B cell (primary cell): Measurements from ENCODE around the gene FTO. TPM values are rescaled to one million over a fixed set of nuclear protein-coding genes. Genes with fewer than 3 reads are reported as not detected.

Source experiments
- ATAC-seq: fragments of 200-7000 bp; cut with Tn5 transposase; one replicate; pipeline ENCODE4 v1.10.0; 2021; ENCODE audit warnings: low read depth, mild to moderate bottlenecking, moderate number of reproducible peaks, moderate library complexity
- CTCF ChIA-PET: fragments of 350-600 bp; sonication (Branson Sonifier 250); formaldehyde crosslinking; loops from one replicate; lab custom pipeline; 2021; ENCODE audit warnings: antibody characterized with exemption, inconsistent platforms; lab: Charles Lee
- POLR2A ChIA-PET: fragments of 350-600 bp; sonication (Branson Sonifier 250); formaldehyde crosslinking; loops from one replicate; lab custom pipeline; 2021; ENCODE audit warnings: antibody characterized with exemption; lab: Charles Lee
- DNase-seq: peaks from one replicate; pipeline ENCODE4 v3.0.0; 2013
- H2AFZ ChIP-seq: 2 replicates; pipeline ENCODE4 v1.6.1; 2012; ENCODE audit warnings: mild to moderate bottlenecking, low read depth, low read length; ENCODE audit not compliant: insufficient read depth, poor library complexity, severe bottlenecking
- H3K27ac ChIP-seq, 2 donors: 1 replicate in 1 of 2; 2 replicates in 1 of 2; pipeline ENCODE4 v1.5.1; 2012 to 2013; ENCODE audit warnings: low read length in 2 of 2, mild to moderate bottlenecking in 2 of 2, moderate library complexity in 1 of 2
- H3K27me3 ChIP-seq, 4 experiments: fragments of 200-600 bp in 1 of 4; sonication (generic) in 1 of 4; replicated peaks in 1 of 4; 1 replicate in 2 of 4; 2 replicates in 2 of 4; pipeline versions ENCODE4 v1.6.1 to v1.7.0; 2013 to 2016; ENCODE audit warnings: low read length in 3 of 4, mild to moderate bottlenecking in 2 of 4, mixed read lengths in 1 of 4, moderate library complexity in 1 of 4; ENCODE audit not compliant: insufficient read depth in 4 of 4, control insufficient read depth in 3 of 4; ENCODE audit errors: control extremely low read depth in 1 of 4
- H3K36me3 ChIP-seq, 2 experiments: replicated peaks in 1 of 2; 1 replicate in 1 of 2; 2 replicates in 1 of 2; pipeline versions ENCODE4 v1.6.1 to v1.7.1; 2013; ENCODE audit warnings: low read length in 1 of 2; ENCODE audit not compliant: insufficient read depth in 2 of 2, control insufficient read depth in 1 of 2; ENCODE audit errors: control extremely low read depth in 1 of 2, extremely low read depth in 1 of 2
- H3K4me1 ChIP-seq, 2 donors: fragments of 200-600 bp in 1 of 2; sonication (generic) in 1 of 2; 1 replicate in 1 of 2; 2 replicates in 1 of 2; pipeline versions ENCODE4 v1.5.1 to v1.6.1; 2013 to 2017; ENCODE audit warnings: low read length in 2 of 2; ENCODE audit not compliant: control insufficient read depth in 2 of 2, insufficient read depth in 2 of 2
- H3K4me2 ChIP-seq: replicated peaks from 2 replicates; pipeline ENCODE3; 2012; ENCODE audit warnings: mild to moderate bottlenecking, low read depth, low read length; ENCODE audit not compliant: poor library complexity, severe bottlenecking
- H3K4me3 ChIP-seq, 5 experiments: fragments of 200-600 bp in 1 of 5; sonication (generic) in 1 of 5; 1 replicate in 3 of 5; 2 replicates in 2 of 5; pipeline versions ENCODE4 v1.5.1 to v1.7.0; 2011 to 2016; ENCODE audit warnings: low read length in 4 of 5, mild to moderate bottlenecking in 4 of 5, low read depth in 2 of 5, control low read depth in 1 of 5, moderate library complexity in 1 of 5; ENCODE audit not compliant: insufficient read depth in 1 of 5; ENCODE audit errors: control extremely low read depth in 1 of 5, extremely low read depth in 1 of 5
- H3K79me2 ChIP-seq: fragments of 200-600 bp; sonication (generic); one replicate; pipeline ENCODE4 v1.6.0; 2016; ENCODE audit warnings: low read length; ENCODE audit not compliant: control insufficient read depth, insufficient read depth
- H3K9ac ChIP-seq: fragments of 200-600 bp; sonication (generic); 2 replicates; pipeline ENCODE4 v1.6.1; 2017; ENCODE audit warnings: mild to moderate bottlenecking, low read length, moderate library complexity
- H3K9me3 ChIP-seq, 3 donors: one replicate each; pipeline versions ENCODE4 v1.6.1 to v1.7.1; 2013; ENCODE audit warnings: low read length in 2 of 3; ENCODE audit not compliant: control insufficient read depth in 2 of 3, insufficient read depth in 1 of 3; ENCODE audit errors: control extremely low read depth in 1 of 3
- H4K20me1 ChIP-seq: 2 replicates; pipeline ENCODE4 v1.6.0; 2012; ENCODE audit warnings: mild to moderate bottlenecking, low read length; ENCODE audit not compliant: insufficient read depth, control insufficient read depth, poor library complexity, severe bottlenecking
- H3K27ac Mint-ChIP-seq: one replicate; pipeline ENCODE4 v1.8.0; 2021; ENCODE audit warnings: mixed read lengths
- H3K27me3 Mint-ChIP-seq: one replicate; pipeline ENCODE4 v1.8.0; 2021; ENCODE audit warnings: mixed read lengths
- H3K4me1 Mint-ChIP-seq: one replicate; pipeline ENCODE4 v1.8.0; 2021; ENCODE audit warnings: mixed read lengths
- H3K4me3 Mint-ChIP-seq: one replicate; pipeline ENCODE4 v1.8.0; 2021; ENCODE audit warnings: mixed read lengths
- H3K9me3 Mint-ChIP-seq: one replicate; pipeline ENCODE4 v1.8.0; 2022; ENCODE audit warnings: mixed read lengths; ENCODE audit not compliant: insufficient read depth
- EZH2 ChIP-seq: IDR thresholded peaks from 2 replicates; pipeline ENCODE4 v1.6.1; 2012; ENCODE audit warnings: borderline replicate concordance, low read depth, mild to moderate bottlenecking, moderate library complexity, low read length; ENCODE audit not compliant: insufficient read depth, poor library complexity, severe bottlenecking
- WGBS: methylation state at CpG from one replicate; pipeline ENCODE4 v1.1.5; 2013; ENCODE audit warnings: missing lambda C conversion rate; ENCODE audit not compliant: insufficient coverage; 5-methylcytosine and 5-hydroxymethylcytosine counted together
- intact Hi-C: fragments of 100-400 bp; cut with micrococcal nuclease; formaldehyde crosslinking; loops from one replicate; pipeline ENCODE4 v1.10.0; 2022
- polyA plus RNA-seq: library from polyadenylated mRNA; depleted of rRNA; stranded (reverse); fragments of >200 nt; gene quantifications from 2 replicates; pipeline ENCODE4 v1.2.3, GENCODE V29; 2012
- total RNA-seq, 2 donors: library from RNA; stranded (reverse); fragments of 120-200 nt in 1 of 2; gene quantifications; 1 replicate in 1 of 2; 2 replicates in 1 of 2; pipeline versions ENCODE4 v1.2.3 to v1.2.4, GENCODE V29; 2013 to 2022
- TF ChIP-seq, protein P1 (sequence below): fragments of 200-600 bp; IDR thresholded peaks from one replicate; pipeline ENCODE4 v1.8.0; 2022; ENCODE audit warnings: antibody characterized with exemption, mild to moderate bottlenecking

The FTO gene
- total and polyA plus RNA-seq, 2 donors (not counting 1 experiment from before 2014, with no cell fraction given): 26.5 to 68.5 TPM

GRCh38 chr16:53962041-53962440 lies 258.1 kb downstream of the FTO start:
- Histone ChIP-seq H3K9ac (no peak overlapping the region), H3K27me3 (no peaks in the 10 kb centered on the region), H2AFZ (no peak overlapping the region), H3K4me1 (no peaks in the 10 kb centered on the region), H3K36me3 (no peaks in the 10 kb centered on the region), H3K27ac (no peak overlapping the region), H3K9me3 (no peaks in the 10 kb centered on the region), H3K79me2 (no peaks in the 10 kb centered on the region), H3K4me2 (no peak overlapping the region), H3K4me3 (no peak overlapping the region), H4K20me1 (no peaks in the 10 kb centered on the region)
- Mint-ChIP-seq H3K4me3 (no peak overlapping the region), H3K27me3 (no peaks in the 10 kb centered on the region), H3K4me1 (no peaks in the 10 kb centered on the region), H3K9me3 (no peaks in the 10 kb centered on the region), H3K27ac (no peak overlapping the region)
- POLR2A ChIA-PET: no interaction called here
- CTCF ChIA-PET: no interaction called here
- no CpG with 5 or more reads among the region's 2 CpGs for WGBS
- intact Hi-C loops: no loop called here
- ATAC-seq (no peak), DNase-seq (no peak)
- TF ChIP-seq, protein P1, sequence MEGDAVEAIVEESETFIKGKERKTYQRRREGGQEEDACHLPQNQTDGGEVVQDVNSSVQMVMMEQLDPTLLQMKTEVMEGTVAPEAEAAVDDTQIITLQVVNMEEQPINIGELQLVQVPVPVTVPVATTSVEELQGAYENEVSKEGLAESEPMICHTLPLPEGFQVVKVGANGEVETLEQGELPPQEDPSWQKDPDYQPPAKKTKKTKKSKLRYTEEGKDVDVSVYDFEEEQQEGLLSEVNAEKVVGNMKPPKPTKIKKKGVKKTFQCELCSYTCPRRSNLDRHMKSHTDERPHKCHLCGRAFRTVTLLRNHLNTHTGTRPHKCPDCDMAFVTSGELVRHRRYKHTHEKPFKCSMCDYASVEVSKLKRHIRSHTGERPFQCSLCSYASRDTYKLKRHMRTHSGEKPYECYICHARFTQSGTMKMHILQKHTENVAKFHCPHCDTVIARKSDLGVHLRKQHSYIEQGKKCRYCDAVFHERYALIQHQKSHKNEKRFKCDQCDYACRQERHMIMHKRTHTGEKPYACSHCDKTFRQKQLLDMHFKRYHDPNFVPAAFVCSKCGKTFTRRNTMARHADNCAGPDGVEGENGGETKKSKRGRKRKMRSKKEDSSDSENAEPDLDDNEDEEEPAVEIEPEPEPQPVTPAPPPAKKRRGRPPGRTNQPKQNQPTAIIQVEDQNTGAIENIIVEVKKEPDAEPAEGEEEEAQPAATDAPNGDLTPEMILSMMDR: no peak
- no peak for TF ChIP-seq EZH2

GRCh38 chr16:53964145-53964790 lies 260.3 kb downstream of the FTO start:
- ATAC-seq (no peak), DNase-seq (no peak)
- Mint-ChIP-seq H3K9me3 (no peaks in the 10 kb centered on the region), H3K27ac (no peak overlapping the region), H3K4me1 (no peaks in the 10 kb centered on the region), H3K27me3 (no peaks in the 10 kb centered on the region), H3K4me3 (no peak overlapping the region)
- TF ChIP-seq, protein P1: no peak
- TF ChIP-seq EZH2: no peak
- ChIA-PET POLR2A (no interaction called here), CTCF (interaction anchor here (1.2 kb wide), 1 partner anchor 1773 kb away, joined by 3 read pairs; no protein-coding TSS in a partner anchor)
- Histone ChIP-seq H3K4me3 (no peak overlapping the region), H3K27ac (no peak overlapping the region), H3K4me2 (no peak overlapping the region), H3K27me3 (no peaks in the 10 kb centered on the region), H2AFZ (no peak overlapping the region), H3K36me3 (no peaks in the 10 kb centered on the region), H3K9me3 (no peaks in the 10 kb centered on the region), H3K79me2 (no peaks in the 10 kb centered on the region), H4K20me1 (no peaks in the 10 kb centered on the region), H3K9ac (no peak overlapping the region), H3K4me1 (no peaks in the 10 kb centered on the region)
- intact Hi-C loops: no loop called here
